HL-60 (cell line): ENCODE data around the gene BIRC3.
A peak's percentile ranks its signal among the peaks of the same experiment; 100 is the strongest.

Source experiments
- DNase-seq, 2 experiments: peaks; one replicate each; pipeline ENCODE4 v3.0.0-alpha.2; 2010 to 2020; ENCODE audit warnings: low read depth in 1 of 2, low spot score in 1 of 2
- H3K27ac ChIP-seq: fragments of 250-450 bp; sonication (Bioruptor Pico); replicated peaks from 2 replicates; pipeline ENCODE4 v1.5.1; 2020; ENCODE audit warnings: mild to moderate bottlenecking, moderate library complexity
- H3K27me3 ChIP-seq: fragments of 250-450 bp; sonication (Bioruptor Pico); 2 replicates; pipeline ENCODE4 v1.5.1; 2021; ENCODE audit warnings: mild to moderate bottlenecking, moderate library complexity; ENCODE audit not compliant: insufficient read depth, poor library complexity, severe bottlenecking
- H3K4me3 ChIP-seq: replicated peaks from 2 replicates; pipeline ENCODE4 v1.5.1; 2011; ENCODE audit warnings: mild to moderate bottlenecking, control low read depth, low read length; ENCODE audit not compliant: insufficient read depth
- CTCF ChIP-seq: IDR thresholded peaks from one replicate; pipeline ENCODE4 v1.5.1; 2011; ENCODE audit warnings: low read length, control low read depth, inconsistent platforms; ENCODE audit not compliant: insufficient read depth
- GABPA ChIP-seq: IDR thresholded peaks from 2 replicates; pipeline ENCODE4 v1.6.1; 2012; ENCODE audit warnings: low read depth
- POLR2AphosphoS5 ChIP-seq: IDR thresholded peaks from 2 replicates; pipeline ENCODE4 v1.6.1; 2012; ENCODE audit warnings: low read depth
- REST ChIP-seq: IDR thresholded peaks from 2 replicates; pipeline ENCODE4 v1.6.1; 2012; ENCODE audit warnings: low read depth; ENCODE audit not compliant: insufficient replicate concordance
- SPI1 ChIP-seq: IDR thresholded peaks from 2 replicates; pipeline ENCODE4 v1.6.1; 2012; ENCODE audit warnings: low read depth, mild to moderate bottlenecking, borderline replicate concordance

The BIRC3 gene

GRCh38 chr11:102268985-102269470 lies 48.3 kb upstream of the BIRC3 start:
- H3K27ac ChIP-seq, result no peak overlapping the region

GRCh38 chr11:102269927-102270326 lies 47.4 kb upstream of the BIRC3 start:
- H3K27ac ChIP-seq, result no peak overlapping the region
- peaks cover 26% of the 10 kb centered on the region for H3K27me3 ChIP-seq
- no peak overlapping the region for H3K4me3 ChIP-seq
- DNase-seq, result no peak
- TF ChIP-seq POLR2AphosphoS5 (no peak), GABPA (no peak), CTCF (no peak), SPI1 (no peak)

More at GRCh38 chr11:102268985-102269470, 48.3 kb upstream of the BIRC3 start:
- peak overlapping the region; percentile 17 for H3K4me3 ChIP-seq
- peaks cover 26% of the 10 kb centered on the region for H3K27me3 ChIP-seq
- DNase-seq, result no peak
- no peak for TF ChIP-seq GABPA
- TF ChIP-seq SPI1, result no peak
- no peak for TF ChIP-seq CTCF
- no peak for TF ChIP-seq REST
- TF ChIP-seq POLR2AphosphoS5, result no peak

- no peak for DNase-seq
- H3K4me3 ChIP-seq, result no peak overlapping the region
- no peak overlapping the region for H3K27ac ChIP-seq
- peaks cover 26% of the 10 kb centered on the region for H3K27me3 ChIP-seq
- no peak for TF ChIP-seq REST
- no peak for TF ChIP-seq GABPA
Measured at GRCh38 chr11:102272047-102272824, 45.0 kb upstream of the BIRC3 start.

- no peak for TF ChIP-seq GABPA
- no peak for TF ChIP-seq POLR2AphosphoS5
- TF ChIP-seq CTCF, result no peak
- TF ChIP-seq REST, result no peak
- TF ChIP-seq SPI1, result no peak
- Histone ChIP-seq H3K4me3 (no peak overlapping the region), H3K27me3 (peaks cover 12% of the 10 kb centered on the region), H3K27ac (no peak overlapping the region)
- no peak for DNase-seq
Measured at GRCh38 chr11:102274628-102275027, 42.7 kb upstream of the BIRC3 start.
